K562 (cell line): Measurements from ENCODE around the gene PCDHB6. TPM values are rescaled to one million over a fixed set of nuclear protein-coding genes. Genes with fewer than 3 reads are reported as not detected.

Experiments
- ATAC-seq: fragments of 200-7000 bp; cut with Tn5 transposase; 3 replicates; pipeline ENCODE4 v1.9.1; 2020; ENCODE audit warnings: moderate library complexity
- BruUV-seq: library from RNA; stranded (reverse); fragments of 400-500 nt; replicated peaks from 2 replicates; lab custom pipeline; 2021; lab: Mats Ljungman, UMichigan
- CTCF ChIA-PET: fragments of 300-600 bp; formaldehyde crosslinking; extraction: SDS; loops from one replicate; lab custom pipeline; 2021; ENCODE audit warnings: low intra/inter-chr PET ratio; lab: Yijun Ruan, JAX
- POLR2A ChIA-PET: fragments of 300-600, 350-650 bp; sonication (Branson Sonifier 250); formaldehyde crosslinking; extraction: SDS; loops from one replicate; lab custom pipeline; 2021; ENCODE audit warnings: antibody characterized with exemption, inconsistent platforms; lab: Yijun Ruan, JAX
- DNase-seq, 4 experiments: peaks; one replicate each; pipeline versions ENCODE4 v3.0.0 to v3.0.0-alpha.2; 2011 to 2018; ENCODE audit warnings: low spot score in 3 of 4, mixed read lengths in 3 of 4; ENCODE audit errors: extremely low read depth in 1 of 4
- FAIRE-seq: peaks from 2 replicates; lab custom pipeline; 2011; peaks lifted over from hg19 to GRCh38; lab: Jason Lieb, UNC
- H2AFZ ChIP-seq: 2 replicates; pipeline ENCODE4 v1.6.0; 2011; ENCODE audit warnings: low read depth, low read length, control low read depth, inconsistent platforms
- H3K27ac ChIP-seq: fragments of 200-600 bp; 3 replicates; pipeline ENCODE4 v1.8.0; 2011; ENCODE audit warnings: low read depth, mild to moderate bottlenecking, control low read depth, inconsistent platforms, low read length, moderate library complexity, mixed read lengths; ENCODE audit errors: extremely low read depth
- H3K27me3 ChIP-seq, 2 experiments: fragments of 300-600 bp in 1 of 2; 2 replicates in 1 of 2; 3 replicates in 1 of 2; pipeline versions ENCODE4 v1.6.0 to v1.8.0; 2011; ENCODE audit warnings: inconsistent platforms in 2 of 2, low read length in 2 of 2, mild to moderate bottlenecking in 1 of 2, mixed read lengths in 1 of 2, moderate library complexity in 1 of 2; ENCODE audit not compliant: control insufficient read depth in 2 of 2, insufficient read depth in 2 of 2
- H3K36me3 ChIP-seq: fragments of 300-600 bp; 3 replicates; pipeline ENCODE4 v1.8.0; 2011; ENCODE audit warnings: mild to moderate bottlenecking, low read length, inconsistent platforms; ENCODE audit not compliant: control insufficient read depth, insufficient read depth
- H3K4me1 ChIP-seq, 2 experiments: fragments of 200-600 bp in 1 of 2; replicated peaks in 1 of 2; 2 replicates in 1 of 2; 3 replicates in 1 of 2; pipeline versions ENCODE4 v1.5.1 to v1.8.0; 2011; ENCODE audit warnings: inconsistent platforms in 2 of 2, low read length in 2 of 2, mild to moderate bottlenecking in 1 of 2, mixed read lengths in 1 of 2, moderate library complexity in 1 of 2; ENCODE audit not compliant: control insufficient read depth in 2 of 2, insufficient read depth in 2 of 2
- H3K4me2 ChIP-seq: 2 replicates; pipeline ENCODE4 v1.6.1; 2011; ENCODE audit warnings: low read length, control low read depth, inconsistent platforms, mixed read lengths; ENCODE audit not compliant: insufficient read depth
- H3K4me3 ChIP-seq: fragments of 200-600 bp; sonication (generic), shearing (Covaris generic); 2 replicates; pipeline ENCODE4 v1.5.1; 2016; ENCODE audit warnings: control low read depth, inconsistent platforms
- H3K79me2 ChIP-seq: fragments of 200-600 bp; 3 replicates; pipeline ENCODE4 v1.8.0; 2011; ENCODE audit warnings: low read length, inconsistent platforms; ENCODE audit not compliant: control insufficient read depth, insufficient read depth
- H3K9ac ChIP-seq, 2 experiments: 2 replicates each; pipeline versions ENCODE4 v1.6.0 to v1.6.1; 2011; ENCODE audit warnings: low read depth in 2 of 2, low read length in 2 of 2, control low read depth in 1 of 2, inconsistent platforms in 1 of 2, mild to moderate bottlenecking in 1 of 2, mixed read lengths in 1 of 2; ENCODE audit not compliant: insufficient read depth in 1 of 2
- H3K9me1 ChIP-seq: one replicate; pipeline ENCODE4 v1.6.0; 2011; ENCODE audit warnings: inconsistent platforms, mild to moderate bottlenecking, low read length, moderate library complexity; ENCODE audit not compliant: control insufficient read depth, insufficient read depth
- H3K9me3 ChIP-seq: replicated peaks from 2 replicates; pipeline ENCODE4 v1.5.1; 2011; ENCODE audit warnings: low read depth, low read length, inconsistent platforms; ENCODE audit not compliant: control insufficient read depth, insufficient read depth
- H4K20me1 ChIP-seq: replicated peaks from 2 replicates; pipeline ENCODE4 v1.6.1; 2011; ENCODE audit warnings: low read length, inconsistent platforms, mixed read lengths; ENCODE audit not compliant: control insufficient read depth, insufficient read depth
- ARNT ChIP-seq, 2 experiments: fragments of 450-650 bp; IDR thresholded peaks; 2 replicates each; pipeline ENCODE4 v1.6.1; 2016; ENCODE audit warnings: mild to moderate bottlenecking in 1 of 2
- BRD4 ChIP-seq: fragments of 200-600 bp; sonication (generic); IDR thresholded peaks from 2 replicates; pipeline ENCODE4 v1.6.1; 2017; ENCODE audit warnings: inconsistent platforms
- GABPB1 ChIP-seq: sonication (generic); formaldehyde crosslinking; IDR thresholded peaks from 2 replicates; pipeline ENCODE4 v1.8.0; 2022; ENCODE audit warnings: mild to moderate bottlenecking, missing genetic modification reagents
- JUNB ChIP-seq: fragments of 450-650 bp; formaldehyde crosslinking; conservative IDR thresholded peaks from 2 replicates; pipeline ENCODE4 v1.4.0; 2020; ENCODE audit warnings: mild to moderate bottlenecking
- NRF1 ChIP-seq, 2 experiments: fragments of 450-650 bp; IDR thresholded peaks in 1 of 2; conservative IDR thresholded peaks in 1 of 2; 2 replicates each; pipeline ENCODE4 v1.6.1; 2014; ENCODE audit warnings: mild to moderate bottlenecking in 2 of 2
- PRMT5 ChIP-seq: sonication (generic); formaldehyde crosslinking; IDR thresholded peaks from 2 replicates; pipeline ENCODE4 v1.5.0; 2020; ENCODE audit warnings: missing genetic modification reagents
- SLC30A9 ChIP-seq: fragments of 250-450 bp; sonication (Bioruptor Pico); IDR thresholded peaks from 2 replicates; pipeline ENCODE4 v1.8.0; 2022; ENCODE audit warnings: mild to moderate bottlenecking, moderate library complexity
- SMARCA5 ChIP-seq: fragments of 450-650 bp; IDR thresholded peaks from 2 replicates; pipeline ENCODE4 v1.6.1; 2016
- SMARCE1 ChIP-seq: fragments of 450-650 bp; IDR thresholded peaks from 2 replicates; pipeline ENCODE4 v1.7.1; 2016; ENCODE audit warnings: mild to moderate bottlenecking
- TAL1 ChIP-seq: fragments of 450-650 bp; IDR thresholded peaks from 2 replicates; pipeline ENCODE4 v1.6.1; 2016; ENCODE audit warnings: mild to moderate bottlenecking
- TCF7 ChIP-seq: sonication (generic); IDR thresholded peaks from 2 replicates; pipeline ENCODE4 v1.6.1; 2016; ENCODE audit warnings: antibody characterized with exemption, borderline replicate concordance
- TCFL5 ChIP-seq: fragments of 250-450 bp; sonication (Bioruptor Pico); conservative IDR thresholded peaks from 2 replicates; pipeline ENCODE4 v1.6.1; 2021; ENCODE audit warnings: mild to moderate bottlenecking, moderate library complexity, matching md5 sums
- ZBTB7A ChIP-seq: IDR thresholded peaks from 2 replicates; pipeline ENCODE4 v1.6.1; 2011; ENCODE audit warnings: low read depth, mild to moderate bottlenecking, low read length, moderate library complexity, borderline replicate concordance; ENCODE audit not compliant: control insufficient read depth
- ZNF584 ChIP-seq: fragments of 200-800 bp; sonication (Bioruptor generic); IDR thresholded peaks from 2 replicates; pipeline ENCODE4 v1.6.1; 2016; ENCODE audit warnings: low read depth, mild to moderate bottlenecking, missing genetic modification characterization, missing compliant biosample characterization
- WGBS: fragments of 100-300 bp; shearing (Covaris generic); methylation state at CpG from one replicate; pipeline ENCODE4 v1.1.6; 2016; ENCODE audit warnings: low coverage, mixed read lengths; ENCODE audit not compliant: insufficient coverage; ENCODE audit errors: missing lambda C conversion rate; 5-methylcytosine and 5-hydroxymethylcytosine counted together
- in situ Hi-C: fragments of 300-500 bp; cut with MboI; formaldehyde crosslinking; loops from 4 replicates; pipeline ENCODE4 v1.15.0; 2018; ENCODE audit warnings: inconsistent platforms, mixed read lengths
- intact Hi-C: fragments of 100-400 bp; cut with micrococcal nuclease; formaldehyde crosslinking; loops from 2 replicates; pipeline ENCODE4 v1.14.2; 2022
- polyA plus RNA-seq, 8 experiments: library from polyadenylated mRNA; depleted of rRNA in 4 of 8; stranded (reverse) in 5 of 8; unstranded in 3 of 8; fragments of >200 nt; fragmentation: Nextera tagmentation in 2 of 8; fragmentation: Illumina TruSeq in 1 of 8; extraction: Ambion mirVana in 2 of 8; extraction: Trizol in 1 of 8; gene quantifications; 2 replicates each; pipeline versions ENCODE4 v1.2.1 to v1.2.3, GENCODE V29; 2011 to 2014; ENCODE audit warnings: inconsistent platforms in 1 of 8, missing spikeins in 1 of 8
- total RNA-seq, 7 experiments: library from RNA; depleted of rRNA in 6 of 7; stranded (reverse); fragments of >200 nt in 6 of 7; fragmentation: Illumina TruSeq in 2 of 7; extraction: Trizol in 2 of 7; gene quantifications; 2 replicates each; pipeline versions ENCODE4 v1.2.1 to v1.2.3, GENCODE V29; 2011 to 2021; ENCODE audit warnings: low replicate concordance in 1 of 7
- TF ChIP-seq, protein P1 (sequence below): fragments of 450-650 bp; formaldehyde crosslinking; IDR thresholded peaks from 2 replicates; pipeline ENCODE4 v1.4.0; 2020; ENCODE audit warnings: mild to moderate bottlenecking, moderate library complexity
- TF ChIP-seq, protein P2 (sequence below): fragments of 450-650 bp; IDR thresholded peaks from 2 replicates; pipeline ENCODE4 v1.6.1; 2016; ENCODE audit warnings: low read depth

Gene PCDHB6
- total and polyA plus RNA-seq, 9 of the 15 experiments (the other 6 are each of a cell fraction or from before 2014, with no cell fraction given) = not detected

DNA sequence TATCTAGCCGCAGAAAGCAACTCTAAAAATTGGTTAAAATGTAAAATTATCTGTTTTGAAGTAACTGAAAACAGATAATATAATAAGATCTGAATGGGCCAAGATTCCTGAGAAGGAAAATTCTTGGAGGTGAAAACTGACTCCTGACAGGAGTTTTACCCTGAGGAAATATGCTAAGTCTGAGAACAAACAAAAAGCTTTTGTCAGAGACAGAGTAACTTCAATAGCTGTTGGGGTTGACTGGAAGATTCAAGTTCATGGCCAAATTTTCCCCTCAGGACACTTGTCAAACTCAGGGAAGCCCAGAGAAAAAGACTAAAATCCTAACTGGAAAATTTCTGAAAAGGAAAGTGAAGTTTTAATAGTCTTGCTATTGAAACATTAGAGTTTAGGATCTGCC, 22.6 kb upstream of the PCDHB6 start:
- no peaks in the 10 kb centered on the region for H3K36me3 ChIP-seq
- ChIA-PET CTCF (no interaction called here), POLR2A (no interaction called here)
- FAIRE-seq = no peak
- DNase-seq = no peak
- H3K4me3 ChIP-seq = no peak overlapping the region
- intact Hi-C loops (no loop called here), in situ Hi-C loops (no loop called here)
- H3K9me1 ChIP-seq = no peaks in the 10 kb centered on the region
- no TSS peak for BruUV-seq
- no peak overlapping the region for H3K9ac ChIP-seq
- no peaks in the 10 kb centered on the region for H3K4me1 ChIP-seq
- H3K79me2 ChIP-seq = no peaks in the 10 kb centered on the region
- H3K9me3 ChIP-seq = no peaks in the 10 kb centered on the region
- H3K27ac ChIP-seq = no peak overlapping the region
- no peaks in the 10 kb centered on the region for H4K20me1 ChIP-seq
- 0% methylated on average over 1 of the region's 1 CpG for WGBS
- TF ChIP-seq ZBTB7A (no peak), TCFL5 (CRISPR knock-in tag) (no peak), SLC30A9 (CRISPR knock-in tag) (no peak), GABPB1 (CRISPR knock-in tag) (no peak), NRF1 (conservative IDR thresholded peaks at IDR 0.05 in 1 of 2, IDR thresholded peaks at IDR 0.05 in 1 of 2) (no peak), TCF7 (no peak), ARNT (IDR thresholded peaks at IDR 0.05) (no peak), BRD4 (no peak), ZNF584 (CRISPR knock-in tag) (no peak), SMARCA5 (no peak), SMARCE1 (no peak), PRMT5 (no peak), JUNB (CRISPR knock-in tag) (no peak), TAL1 (no peak)
- TF ChIP-seq, protein P1, sequence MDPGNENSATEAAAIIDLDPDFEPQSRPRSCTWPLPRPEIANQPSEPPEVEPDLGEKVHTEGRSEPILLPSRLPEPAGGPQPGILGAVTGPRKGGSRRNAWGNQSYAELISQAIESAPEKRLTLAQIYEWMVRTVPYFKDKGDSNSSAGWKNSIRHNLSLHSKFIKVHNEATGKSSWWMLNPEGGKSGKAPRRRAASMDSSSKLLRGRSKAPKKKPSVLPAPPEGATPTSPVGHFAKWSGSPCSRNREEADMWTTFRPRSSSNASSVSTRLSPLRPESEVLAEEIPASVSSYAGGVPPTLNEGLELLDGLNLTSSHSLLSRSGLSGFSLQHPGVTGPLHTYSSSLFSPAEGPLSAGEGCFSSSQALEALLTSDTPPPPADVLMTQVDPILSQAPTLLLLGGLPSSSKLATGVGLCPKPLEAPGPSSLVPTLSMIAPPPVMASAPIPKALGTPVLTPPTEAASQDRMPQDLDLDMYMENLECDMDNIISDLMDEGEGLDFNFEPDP (CRISPR knock-in tag) = no peak
- TF ChIP-seq, protein P2, sequence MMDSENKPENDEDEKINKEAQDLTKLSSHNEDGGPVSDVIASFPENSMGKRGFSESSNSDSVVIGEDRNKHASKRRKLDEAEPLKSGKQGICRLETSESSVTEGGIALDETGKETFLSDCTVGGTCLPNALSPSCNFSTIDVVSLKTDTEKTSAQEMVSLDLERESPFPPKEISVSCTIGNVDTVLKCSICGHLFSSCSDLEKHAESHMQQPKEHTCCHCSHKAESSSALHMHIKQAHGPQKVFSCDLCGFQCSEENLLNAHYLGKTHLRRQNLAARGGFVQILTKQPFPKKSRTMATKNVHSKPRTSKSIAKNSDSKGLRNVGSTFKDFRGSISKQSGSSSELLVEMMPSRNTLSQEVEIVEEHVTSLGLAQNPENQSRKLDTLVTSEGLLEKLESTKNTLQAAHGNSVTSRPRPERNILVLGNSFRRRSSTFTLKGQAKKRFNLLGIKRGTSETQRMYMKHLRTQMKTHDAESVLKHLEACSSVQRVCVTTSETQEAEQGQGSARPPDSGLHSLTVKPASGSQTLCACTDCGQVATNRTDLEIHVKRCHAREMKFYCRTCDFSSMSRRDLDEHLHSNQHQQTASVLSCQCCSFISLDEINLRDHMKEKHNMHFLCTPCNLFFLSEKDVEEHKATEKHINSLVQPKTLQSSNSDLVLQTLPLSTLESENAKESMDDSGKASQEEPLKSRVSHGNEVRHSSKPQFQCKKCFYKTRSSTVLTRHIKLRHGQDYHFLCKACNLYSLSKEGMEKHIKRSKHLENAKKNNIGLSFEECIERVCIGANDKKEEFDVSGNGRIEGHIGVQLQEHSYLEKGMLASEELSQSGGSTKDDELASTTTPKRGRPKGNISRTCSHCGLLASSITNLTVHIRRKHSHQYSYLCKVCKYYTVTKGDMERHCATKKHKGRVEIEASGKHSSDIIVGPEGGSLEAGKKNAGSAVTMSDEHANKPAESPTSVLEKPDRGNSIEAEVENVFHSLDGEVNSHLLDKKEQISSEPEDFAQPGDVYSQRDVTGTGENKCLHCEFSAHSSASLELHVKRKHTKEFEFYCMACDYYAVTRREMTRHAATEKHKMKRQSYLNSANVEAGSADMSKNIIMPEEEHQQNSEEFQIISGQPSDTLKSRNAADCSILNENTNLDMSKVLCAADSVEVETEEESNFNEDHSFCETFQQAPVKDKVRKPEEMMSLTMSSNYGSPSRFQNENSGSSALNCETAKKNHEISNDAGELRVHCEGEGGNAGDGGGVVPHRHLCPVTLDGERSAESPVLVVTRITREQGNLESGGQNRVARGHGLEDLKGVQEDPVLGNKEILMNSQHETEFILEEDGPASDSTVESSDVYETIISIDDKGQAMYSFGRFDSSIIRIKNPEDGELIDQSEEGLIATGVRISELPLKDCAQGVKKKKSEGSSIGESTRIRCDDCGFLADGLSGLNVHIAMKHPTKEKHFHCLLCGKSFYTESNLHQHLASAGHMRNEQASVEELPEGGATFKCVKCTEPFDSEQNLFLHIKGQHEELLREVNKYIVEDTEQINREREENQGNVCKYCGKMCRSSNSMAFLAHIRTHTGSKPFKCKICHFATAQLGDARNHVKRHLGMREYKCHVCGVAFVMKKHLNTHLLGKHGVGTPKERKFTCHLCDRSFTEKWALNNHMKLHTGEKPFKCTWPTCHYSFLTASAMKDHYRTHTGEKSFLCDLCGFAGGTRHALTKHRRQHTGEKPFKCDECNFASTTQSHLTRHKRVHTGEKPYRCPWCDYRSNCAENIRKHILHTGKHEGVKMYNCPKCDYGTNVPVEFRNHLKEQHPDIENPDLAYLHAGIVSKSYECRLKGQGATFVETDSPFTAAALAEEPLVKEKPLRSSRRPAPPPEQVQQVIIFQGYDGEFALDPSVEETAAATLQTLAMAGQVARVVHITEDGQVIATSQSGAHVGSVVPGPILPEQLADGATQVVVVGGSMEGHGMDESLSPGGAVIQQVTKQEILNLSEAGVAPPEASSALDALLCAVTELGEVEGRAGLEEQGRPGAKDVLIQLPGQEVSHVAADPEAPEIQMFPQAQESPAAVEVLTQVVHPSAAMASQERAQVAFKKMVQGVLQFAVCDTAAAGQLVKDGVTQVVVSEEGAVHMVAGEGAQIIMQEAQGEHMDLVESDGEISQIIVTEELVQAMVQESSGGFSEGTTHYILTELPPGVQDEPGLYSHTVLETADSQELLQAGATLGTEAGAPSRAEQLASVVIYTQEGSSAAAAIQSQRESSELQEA = no peak
- no peak overlapping the region for H2AFZ ChIP-seq
- H3K4me2 ChIP-seq = no peak overlapping the region
- ATAC-seq = no peak
- H3K27me3 ChIP-seq = no peaks in the 10 kb centered on the region; a peak in 1 of 5 replicates
